Neuronal stem cell (in vitro differentiated cells): ENCODE data around the gene SLC2A13.

ENCODE experiments used
- DNase-seq: peaks from one replicate; pipeline ENCODE4 v3.0.0-alpha.2; 2013; ENCODE audit warnings: low spot score
- H2AFZ ChIP-seq: one replicate; pipeline ENCODE4 v1.6.1; 2013; ENCODE audit warnings: mild to moderate bottlenecking, low read length, inconsistent platforms
- H2AK5ac ChIP-seq: 2 replicates; pipeline ENCODE4 v1.6.1; 2013; ENCODE audit warnings: low read depth, mild to moderate bottlenecking, inconsistent platforms, low read length, moderate library complexity, mixed read lengths
- H2BK120ac ChIP-seq: 2 replicates; pipeline ENCODE4 v1.6.1; 2013; ENCODE audit warnings: low read depth, mild to moderate bottlenecking, inconsistent platforms, low read length, moderate library complexity, mixed read lengths
- H2BK12ac ChIP-seq: one replicate; pipeline ENCODE4 v1.6.1; 2013; ENCODE audit warnings: low read length, inconsistent platforms
- H2BK15ac ChIP-seq: 2 replicates; pipeline ENCODE4 v1.6.1; 2013; ENCODE audit warnings: mild to moderate bottlenecking, low read length, inconsistent platforms, mixed read lengths
- H2BK5ac ChIP-seq: one replicate; pipeline ENCODE4 v1.6.1; 2013; ENCODE audit warnings: inconsistent platforms, mild to moderate bottlenecking, low read length, moderate library complexity
- H3K14ac ChIP-seq: one replicate; pipeline ENCODE4 v1.6.1; 2013; ENCODE audit warnings: low read length, inconsistent platforms
- H3K18ac ChIP-seq: 2 replicates; pipeline ENCODE4 v1.6.1; 2013; ENCODE audit warnings: low read length, inconsistent platforms
- H3K23ac ChIP-seq: 2 replicates; pipeline ENCODE4 v1.6.1; 2013; ENCODE audit warnings: low read depth, mild to moderate bottlenecking, mixed read lengths, low read length, inconsistent platforms; ENCODE audit not compliant: poor library complexity
- H3K27ac ChIP-seq: replicated peaks from 3 replicates; pipeline ENCODE4 v1.5.1; 2013; ENCODE audit warnings: low read length, inconsistent platforms
- H3K27me3 ChIP-seq, 3 experiments: 2 replicates each; pipeline ENCODE4 v1.6.1; 2013; ENCODE audit warnings: low read length in 3 of 3, mild to moderate bottlenecking in 2 of 3, inconsistent platforms in 1 of 3, low read depth in 1 of 3, mixed read lengths in 1 of 3, moderate library complexity in 1 of 3; ENCODE audit not compliant: control insufficient read depth in 3 of 3, insufficient read depth in 3 of 3
- H3K36me3 ChIP-seq, 2 donors: replicated peaks in 1 of 2; 2 replicates each; pipeline ENCODE4 v1.6.1; 2013; ENCODE audit warnings: low read length in 2 of 2; ENCODE audit not compliant: control insufficient read depth in 2 of 2, insufficient read depth in 2 of 2
- H3K4ac ChIP-seq: 2 replicates; pipeline ENCODE4 v1.6.1; 2013; ENCODE audit warnings: inconsistent platforms, mild to moderate bottlenecking, low read length, moderate library complexity
- H3K4me1 ChIP-seq, 2 donors: 1 replicate in 1 of 2; 2 replicates in 1 of 2; pipeline ENCODE4 v1.6.1; 2013; ENCODE audit warnings: low read length in 2 of 2, low read depth in 1 of 2; ENCODE audit not compliant: control insufficient read depth in 2 of 2, insufficient read depth in 1 of 2
- H3K4me2 ChIP-seq: one replicate; pipeline ENCODE4 v1.6.1; 2013; ENCODE audit warnings: mild to moderate bottlenecking, low read length, inconsistent platforms; ENCODE audit not compliant: insufficient read depth, poor library complexity, severe bottlenecking
- H3K4me3 ChIP-seq, 2 donors: 2 replicates each; pipeline ENCODE4 v1.5.1; 2013; ENCODE audit warnings: low read length in 2 of 2, mild to moderate bottlenecking in 2 of 2, inconsistent platforms in 1 of 2, moderate library complexity in 1 of 2
- H3K79me1 ChIP-seq: one replicate; pipeline ENCODE4 v1.6.1; 2013; ENCODE audit warnings: low read depth, mild to moderate bottlenecking, inconsistent platforms, low read length, moderate library complexity
- H3K9ac ChIP-seq: one replicate; pipeline ENCODE4 v1.6.1; 2013; ENCODE audit warnings: mild to moderate bottlenecking, low read depth, low read length, inconsistent platforms; ENCODE audit not compliant: poor library complexity
- H3K9me3 ChIP-seq, 2 donors: replicated peaks in 1 of 2; 2 replicates each; pipeline versions ENCODE3 to v1.6.1; 2013; ENCODE audit warnings: low read length in 2 of 2, mild to moderate bottlenecking in 2 of 2, inconsistent platforms in 1 of 2, low read depth in 1 of 2, mixed read lengths in 1 of 2, moderate library complexity in 1 of 2; ENCODE audit not compliant: control insufficient read depth in 2 of 2, insufficient read depth in 1 of 2
- H4K8ac ChIP-seq: one replicate; pipeline ENCODE4 v1.6.1; 2013; ENCODE audit warnings: low read depth, mild to moderate bottlenecking, inconsistent platforms, low read length, moderate library complexity
- H4K91ac ChIP-seq: one replicate; pipeline ENCODE4 v1.6.1; 2013; ENCODE audit warnings: low read length, low read depth, mild to moderate bottlenecking, inconsistent platforms; ENCODE audit not compliant: poor library complexity
- whole genome bisulfite sequencing, 2 donors: extraction: QIAGEN DNeasy Blood & Tissue Kit; methylation state at CpG; one replicate each; pipeline ENCODE4 v1.1.7; 2013; ENCODE audit warnings: missing lambda C conversion rate in 2 of 2, mixed read lengths in 1 of 2; ENCODE audit not compliant: insufficient read length in 2 of 2, insufficient replicate concordance in 1 of 2; ENCODE audit errors: extremely low coverage in 2 of 2; 5-methylcytosine and 5-hydroxymethylcytosine counted together

SLC2A13 gene

GRCh38 chr12:39972119-39972518, 133.8 kb downstream of the SLC2A13 start:
- H3K9ac ChIP-seq, result no peak overlapping the region
- H2BK120ac ChIP-seq, result no peak overlapping the region
- WGBS, 2 donors, result no CpG with 5 or more reads among the region's 1 CpG
- no peak overlapping the region for H2BK12ac ChIP-seq
- H3K23ac ChIP-seq, result no peak overlapping the region
- no peak overlapping the region for H4K8ac ChIP-seq
- no peak overlapping the region for H4K91ac ChIP-seq
- H3K27me3 ChIP-seq, result no peaks in the 10 kb centered on the region
- no peak overlapping the region for H3K14ac ChIP-seq
- DNase-seq, result no peak
- H2BK15ac ChIP-seq, result no peak overlapping the region
- no peak overlapping the region for H3K27ac ChIP-seq
- no peak overlapping the region for H3K4me3 ChIP-seq
- H3K79me1 ChIP-seq, result no peaks in the 10 kb centered on the region
- H2BK5ac ChIP-seq, result no peak overlapping the region
- no peaks in the 10 kb centered on the region for H3K36me3 ChIP-seq
- H3K4me1 ChIP-seq, result no peaks in the 10 kb centered on the region
- H3K4me2 ChIP-seq, result no peak overlapping the region
- H3K4ac ChIP-seq, result no peak overlapping the region
- H2AFZ ChIP-seq, result no peak overlapping the region
- no peak overlapping the region for H3K18ac ChIP-seq
- peaks cover 1 to 4% of the 10 kb centered on the region in 2 donors for H3K9me3 ChIP-seq
- no peak overlapping the region for H2AK5ac ChIP-seq

- Histone ChIP-seq H3K4me2 (no peak overlapping the region), H2AK5ac (no peak overlapping the region), H2AFZ (no peak overlapping the region), H3K4me3 (no peak overlapping the region), H3K27me3 (no peaks in the 10 kb centered on the region), H2BK12ac (no peak overlapping the region), H2BK120ac (no peak overlapping the region), H3K9me3 (peaks cover 1 to 4% of the 10 kb centered on the region in 2 donors), H3K36me3 (no peaks in the 10 kb centered on the region), H3K23ac (no peak overlapping the region), H3K9ac (no peak overlapping the region), H2BK15ac (no peak overlapping the region), H3K27ac (no peak overlapping the region), H4K91ac (no peak overlapping the region), H3K18ac (no peak overlapping the region), H3K4ac (no peak overlapping the region), H4K8ac (no peak overlapping the region), H3K14ac (no peak overlapping the region), H3K4me1 (no peaks in the 10 kb centered on the region), H3K79me1 (no peaks in the 10 kb centered on the region), H2BK5ac (no peak overlapping the region)
- DNase-seq, result no peak
- no CpG with 5 or more reads among the region's 1 CpG for WGBS, 2 donors
Measured at GRCh38 chr12:39971348-39971747, 134.5 kb downstream of the SLC2A13 start.

- no peak for DNase-seq
- Histone ChIP-seq H3K4me3 (no peak overlapping the region), H3K36me3 (no peaks in the 10 kb centered on the region), H2BK12ac (no peak overlapping the region), H3K27me3 (no peaks in the 10 kb centered on the region), H3K27ac (no peak overlapping the region), H3K4ac (no peak overlapping the region), H3K79me1 (no peaks in the 10 kb centered on the region), H4K8ac (no peak overlapping the region), H3K23ac (no peak overlapping the region), H3K4me1 (no peaks in the 10 kb centered on the region), H3K4me2 (no peak overlapping the region), H2AFZ (no peak overlapping the region), H2BK5ac (no peak overlapping the region), H2BK120ac (no peak overlapping the region), H2AK5ac (no peak overlapping the region), H3K9ac (no peak overlapping the region), H4K91ac (no peak overlapping the region), H3K9me3 (peaks cover 0 to 4% of the 10 kb centered on the region in 2 donors), H3K18ac (no peak overlapping the region), H3K14ac (no peak overlapping the region), H2BK15ac (no peak overlapping the region)
- no CpG with 5 or more reads among the region's 2 CpGs for WGBS, 2 donors
Measured at GRCh38 chr12:39966721-39967120, 139.2 kb downstream of the SLC2A13 start.

GRCh38 chr12:39966256-39966655, 139.6 kb downstream of the SLC2A13 start:
- Histone ChIP-seq H3K27ac (no peak overlapping the region), H2AK5ac (no peak overlapping the region), H2BK5ac (no peak overlapping the region), H3K79me1 (no peaks in the 10 kb centered on the region), H3K27me3 (no peaks in the 10 kb centered on the region), H3K9me3 (peaks cover 0 to 4% of the 10 kb centered on the region in 2 donors), H3K23ac (no peak overlapping the region), H3K14ac (no peak overlapping the region), H2BK120ac (no peak overlapping the region), H2BK12ac (no peak overlapping the region), H3K18ac (no peak overlapping the region), H3K9ac (no peak overlapping the region), H3K4ac (no peak overlapping the region), H3K4me2 (no peak overlapping the region), H3K4me1 (no peaks in the 10 kb centered on the region), H3K4me3 (no peak overlapping the region), H2BK15ac (no peak overlapping the region), H3K36me3 (no peaks in the 10 kb centered on the region), H4K8ac (no peak overlapping the region), H4K91ac (no peak overlapping the region), H2AFZ (no peak overlapping the region)
- no CpG with 5 or more reads among the region's 2 CpGs for WGBS, 2 donors
- DNase-seq, result no peak
